GM23338 (cell line): ENCODE data around the gene TMEM150A. TPM values are rescaled to one million over a fixed set of nuclear protein-coding genes. Genes with fewer than 3 reads are reported as not detected.
"Not testable (repeated sequence)": the region's sequence is repeated elsewhere in the genome, so short reads cannot be mapped to it uniquely, and the experiment has no call there.

ENCODE experiments used
- ATAC-seq: fragments of 200-7000 bp; cut with Tn5 transposase; 3 replicates; pipeline ENCODE4 v1.9.1; 2020
- DNase-seq: peaks from one replicate; pipeline ENCODE4 v3.0.0-alpha.2; 2015; ENCODE audit warnings: low spot score
- H2AFZ ChIP-seq: fragments of 200-600 bp; sonication (generic); 2 replicates; pipeline ENCODE4 v1.8.0; 2016; ENCODE audit warnings: antibody characterized with exemption, mild to moderate bottlenecking, moderate library complexity
- H3F3A ChIP-seq: fragments of 200-600 bp; sonication (generic); replicated peaks from 2 replicates; pipeline ENCODE4 v1.8.0; 2017; ENCODE audit warnings: antibody characterized with exemption, mixed run types, low read depth
- H3K27ac ChIP-seq: fragments of 200-600 bp; sonication (generic); 2 replicates; pipeline ENCODE4 v1.6.1; 2016; ENCODE audit warnings: low read depth
- H3K27me3 ChIP-seq: fragments of 200-600 bp; sonication (generic); 2 replicates; pipeline ENCODE4 v1.8.0; 2016; ENCODE audit warnings: mild to moderate bottlenecking, mixed run types, moderate library complexity; ENCODE audit not compliant: insufficient read depth
- H3K36me3 ChIP-seq: fragments of 200-600 bp; sonication (generic); 2 replicates; pipeline ENCODE4 v1.8.0; 2016; ENCODE audit warnings: mild to moderate bottlenecking; ENCODE audit not compliant: insufficient read depth
- H3K4me1 ChIP-seq: fragments of 200-600 bp; sonication (generic); 2 replicates; pipeline ENCODE4 v1.8.0; 2016; ENCODE audit warnings: mild to moderate bottlenecking, moderate library complexity; ENCODE audit not compliant: insufficient read depth
- H3K4me2 ChIP-seq: fragments of 200-600 bp; sonication (generic); 2 replicates; pipeline ENCODE4 v1.7.1; 2017; ENCODE audit warnings: mixed run types
- H3K4me3 ChIP-seq: fragments of 200-600 bp; sonication (generic); 2 replicates; pipeline ENCODE4 v1.6.1; 2016; ENCODE audit warnings: mixed run types
- H3K79me2 ChIP-seq: fragments of 200-600 bp; sonication (generic); replicated peaks from 2 replicates; pipeline ENCODE4 v1.8.0; 2017; ENCODE audit warnings: mild to moderate bottlenecking; ENCODE audit not compliant: insufficient read depth
- H3K9me2 ChIP-seq: fragments of 200-600 bp; sonication (generic); 2 replicates; pipeline ENCODE4 v1.8.0; 2017; ENCODE audit not compliant: insufficient read depth
- H4K20me1 ChIP-seq: fragments of 200-600 bp; sonication (generic); replicated peaks from 2 replicates; pipeline ENCODE4 v1.8.0; 2017; ENCODE audit warnings: mild to moderate bottlenecking; ENCODE audit not compliant: insufficient read depth
- H3K27ac Mint-ChIP-seq: 2 replicates; pipeline ENCODE4 v1.8.0; 2020; ENCODE audit warnings: inconsistent platforms, mild to moderate bottlenecking, moderate library complexity, mixed read lengths
- H3K27me3 Mint-ChIP-seq: 3 replicates; pipeline ENCODE4 v1.8.0; 2022; ENCODE audit warnings: low read depth, mild to moderate bottlenecking, moderate library complexity, mixed read lengths, inconsistent platforms; ENCODE audit not compliant: insufficient read depth, poor library complexity
- H3K36me3 Mint-ChIP-seq: 3 replicates; pipeline ENCODE4 v1.8.0; 2021; ENCODE audit warnings: low read depth, mild to moderate bottlenecking, inconsistent platforms, moderate library complexity, mixed read lengths
- H3K4me1 Mint-ChIP-seq: 3 replicates; pipeline ENCODE4 v1.8.0; 2020; ENCODE audit warnings: mild to moderate bottlenecking, inconsistent platforms, mixed read lengths
- H3K4me3 Mint-ChIP-seq: 3 replicates; pipeline ENCODE4 v1.8.0; 2021; ENCODE audit warnings: moderate library complexity, mild to moderate bottlenecking, inconsistent platforms, mixed read lengths
- H3K9me3 Mint-ChIP-seq: 3 replicates; pipeline ENCODE4 v1.8.0; 2020; ENCODE audit warnings: moderate library complexity, mild to moderate bottlenecking, inconsistent platforms, mixed read lengths
- ETS1 ChIP-seq: IDR thresholded peaks from 2 replicates; pipeline ENCODE4 v1.6.1; 2016; ENCODE audit warnings: antibody characterized with exemption
- EZH2 ChIP-seq: fragments of 200-600 bp; sonication (generic); IDR thresholded peaks from one replicate; pipeline ENCODE4 v1.8.0; 2017; ENCODE audit warnings: antibody characterized with exemption, mild to moderate bottlenecking, low read depth; ENCODE audit not compliant: unreplicated experiment
- EZH2phosphoT487 ChIP-seq: fragments of 200-600 bp; sonication (generic); IDR thresholded peaks from one replicate; pipeline ENCODE4 v1.8.1; 2018; ENCODE audit warnings: antibody characterized with exemption; ENCODE audit not compliant: unreplicated experiment
- POLR2AphosphoS5 ChIP-seq: IDR thresholded peaks from 2 replicates; pipeline ENCODE4 v1.6.1; 2016; ENCODE audit warnings: antibody characterized with exemption, low read depth
- REST ChIP-seq: IDR thresholded peaks from one replicate; pipeline ENCODE4 v1.6.1; 2018; ENCODE audit warnings: antibody characterized with exemption; ENCODE audit not compliant: unreplicated experiment
- STAT1 ChIP-seq: IDR thresholded peaks from one replicate; pipeline ENCODE4 v1.6.1; 2016; ENCODE audit warnings: antibody characterized with exemption; ENCODE audit not compliant: unreplicated experiment
- ZNF331 ChIP-seq: fragments of 250-450 bp; sonication (Bioruptor Pico); IDR thresholded peaks from 2 replicates; pipeline ENCODE4 v1.5.0; 2020; ENCODE audit warnings: low read depth, mild to moderate bottlenecking, moderate library complexity
- polyA plus RNA-seq: library from polyadenylated mRNA; unstranded; fragments of >200 nt; fragmentation: Nextera tagmentation; extraction: Ambion mirVana; gene quantifications from 2 replicates; pipeline ENCODE4 v1.2.1, GENCODE V29; 2016
- total RNA-seq: library from RNA; depleted of rRNA; stranded (reverse); fragments of >200 nt; shearing (Covaris generic); gene quantifications from 2 replicates; pipeline ENCODE4 v1.2.3, GENCODE V29; 2014

Gene TMEM150A
- total and polyA plus RNA-seq, 2 experiments from 2014 or later: 16.4 to 27.9 TPM

- Histone ChIP-seq H3K36me3 (peaks cover 15% of the 10 kb centered on the region), H3K4me2 (peak overlapping the region; percentile 72), H4K20me1 (peaks cover 30% of the 10 kb centered on the region), H3K4me1 (peaks cover 14% of the 10 kb centered on the region), H3K9me2 (no peaks in the 10 kb centered on the region), H3F3A (peaks cover 12% of the 10 kb centered on the region; the same call in 1 of the 2 replicates), H3K79me2 (peaks cover 51% of the 10 kb centered on the region), H3K27me3 (no peaks in the 10 kb centered on the region), H2AFZ (peak overlapping the region; percentile 77), H3K27ac (peak overlapping the region; percentile 92), H3K4me3 (peak overlapping the region; percentile 82)
- no peak for TF ChIP-seq ZNF331 (CRISPR knock-in tag)
- DNase-seq (no peak), ATAC-seq (no peak)
- Mint-ChIP-seq H3K4me3 (peak overlapping the region; percentile 94), H3K9me3 (no peaks in the 10 kb centered on the region), H3K27ac (peak overlapping the region; percentile 98; the same call in 1 of the 2 replicates), H3K4me1 (peaks cover 4% of the 10 kb centered on the region), H3K27me3 (peaks cover 5% of the 10 kb centered on the region), H3K36me3 (peaks cover 19% of the 10 kb centered on the region)
Observed at GRCh38 chr2:85615413-85615728, 12.9 kb upstream of the TMEM150A start.

GRCh38 chr2:85614757-85615156 lies 12.3 kb upstream of the TMEM150A start:
- peaks cover 50% of the 10 kb centered on the region for H3K79me2 ChIP-seq
- H3K27ac Mint-ChIP-seq, ATAC-seq, H3K27me3 Mint-ChIP-seq, H2AFZ ChIP-seq, H3K9me2 ChIP-seq, DNase-seq, H3K27me3 ChIP-seq, H3K27ac ChIP-seq, H3K9me3 Mint-ChIP-seq, H3K4me1 Mint-ChIP-seq, H3K4me3 ChIP-seq, H3K4me2 ChIP-seq, H3K4me3 Mint-ChIP-seq, H3K36me3 ChIP-seq: not testable (repeated sequence)
- H3F3A ChIP-seq: peaks cover 12% of the 10 kb centered on the region; the same call in 1 of the 2 replicates
- peaks cover 23% of the 10 kb centered on the region for H3K36me3 Mint-ChIP-seq
- H3K4me1 ChIP-seq: peaks cover 14% of the 10 kb centered on the region
- H4K20me1 ChIP-seq: peaks cover 27% of the 10 kb centered on the region

GRCh38 chr2:85613717-85614515 lies 11.4 kb upstream of the TMEM150A start:
- Histone ChIP-seq H3F3A (peaks cover 12% of the 10 kb centered on the region; the same call in 1 of the 2 replicates), H2AFZ (no peak overlapping the region), H3K27ac (no peak overlapping the region), H3K36me3 (0 out of 2 replicates have a peak, but pooled peaks cover 3% of the 10 kb centered on the region), H3K9me2 (no peaks in the 10 kb centered on the region), H3K4me3 (no peak overlapping the region), H4K20me1 (peaks cover 19% of the 10 kb centered on the region), H3K79me2 (peaks cover 42% of the 10 kb centered on the region), H3K4me1 (peaks cover 14% of the 10 kb centered on the region), H3K4me2 (no peak overlapping the region), H3K27me3 (no peaks in the 10 kb centered on the region)
- peaks cover 24% of the 10 kb centered on the region for H3K36me3 Mint-ChIP-seq
- no peak for ATAC-seq
- no peaks in the 10 kb centered on the region for H3K9me3 Mint-ChIP-seq
- 0 out of 3 replicates have a peak overlapping the region, but pooled peaks have one; percentile 19 for H3K4me3 Mint-ChIP-seq
- no peak overlapping the region for H3K27ac Mint-ChIP-seq
- H3K4me1 Mint-ChIP-seq: peaks cover 7% of the 10 kb centered on the region
- H3K27me3 Mint-ChIP-seq: peaks cover 5% of the 10 kb centered on the region
- DNase-seq: no peak
- TF ChIP-seq POLR2AphosphoS5: no peak
- TF ChIP-seq REST: no peak
- no peak for TF ChIP-seq EZH2phosphoT487
- TF ChIP-seq ETS1: no peak
- no peak for TF ChIP-seq EZH2
- no peak for TF ChIP-seq STAT1
